GM12878 (cell line): ENCODE measurements around the gene BLOC1S5. TPM values are rescaled to one million over a fixed set of nuclear protein-coding genes. Genes with fewer than 3 reads are reported as not detected.

Source experiments
- ATAC-seq: fragments of 200-7000 bp; cut with Tn5 transposase; 3 replicates; pipeline ENCODE4 v1.9.1; 2020; ENCODE audit warnings: mild to moderate bottlenecking, moderate library complexity
- BruUV-seq: library from RNA; stranded (reverse); fragments of 400-500 nt; replicated peaks from 2 replicates; lab custom pipeline; 2021; lab: Mats Ljungman, UMichigan
- CTCF ChIA-PET: fragments of 300-600 bp; sonication (Branson Sonifier 250); formaldehyde crosslinking; extraction: SDS; loops from one replicate; lab custom pipeline; 2021; ENCODE audit warnings: inconsistent platforms; lab: Yijun Ruan, JAX
- POLR2A ChIA-PET: fragments of 350-600 bp; formaldehyde crosslinking; extraction: SDS; loops from one replicate; lab custom pipeline; 2021; ENCODE audit warnings: inconsistent platforms; lab: Charles Lee
- RAD21 ChIA-PET: fragments of 300-600 bp; sonication (Branson Sonifier 250); formaldehyde crosslinking; loops from one replicate; lab custom pipeline; 2023; ENCODE audit warnings: antibody characterized with exemption; ENCODE audit not compliant: unreplicated experiment; lab: Charles Lee
- SMC1A ChIA-PET: fragments of 300-600 bp; sonication (Branson Sonifier 250); formaldehyde crosslinking; loops from one replicate; lab custom pipeline; 2023; ENCODE audit not compliant: unreplicated experiment, uncharacterized antibody; lab: Charles Lee
- DNase-seq: peaks from one replicate; pipeline ENCODE4 v3.0.0-alpha.2; 2011; ENCODE audit warnings: low read depth, low spot score
- FAIRE-seq: peaks from 3 replicates; lab custom pipeline; 2011; peaks lifted over from hg19 to GRCh38; lab: Jason Lieb, UNC
- H2AFZ ChIP-seq: 2 replicates; pipeline ENCODE4 v1.6.0; 2011; ENCODE audit warnings: low read depth, low read length, control low read depth; ENCODE audit not compliant: control insufficient read depth
- H3K27ac ChIP-seq: 2 replicates; pipeline ENCODE4 v1.5.1; 2011; ENCODE audit warnings: control low read depth; ENCODE audit not compliant: control insufficient read depth, insufficient read depth
- H3K27me3 ChIP-seq, 2 experiments: replicated peaks in 1 of 2; 2 replicates each; pipeline versions ENCODE4 v1.6.0 to v1.6.1; 2011; ENCODE audit warnings: low read length in 1 of 2; ENCODE audit not compliant: control insufficient read depth in 2 of 2, insufficient read depth in 2 of 2
- H3K36me3 ChIP-seq, 2 experiments: 2 replicates each; pipeline ENCODE4 v1.5.1; 2011; ENCODE audit warnings: low read length in 1 of 2; ENCODE audit not compliant: control insufficient read depth in 2 of 2, insufficient read depth in 2 of 2
- H3K4me1 ChIP-seq: 2 replicates; pipeline ENCODE4 v1.6.1; 2011; ENCODE audit warnings: mild to moderate bottlenecking, low read length, moderate library complexity, mixed read lengths; ENCODE audit not compliant: control insufficient read depth, insufficient read depth
- H3K4me2 ChIP-seq: 2 replicates; pipeline ENCODE4 v1.6.0; 2011; ENCODE audit warnings: control low read depth; ENCODE audit not compliant: control insufficient read depth, insufficient read depth
- H3K4me3 ChIP-seq: fragments of 200-600 bp; sonication (generic); 2 replicates; pipeline ENCODE4 v1.5.1; 2016
- H3K79me2 ChIP-seq: 2 replicates; pipeline ENCODE4 v1.6.0; 2011; ENCODE audit warnings: low read length; ENCODE audit not compliant: control insufficient read depth, insufficient read depth
- H3K9ac ChIP-seq: 2 replicates; pipeline ENCODE4 v1.8.0; 2011; ENCODE audit warnings: low read length, control low read depth, mixed read lengths; ENCODE audit not compliant: control insufficient read depth, insufficient read depth
- H3K9me3 ChIP-seq: replicated peaks from 3 replicates; pipeline ENCODE4 v1.5.1; 2011; ENCODE audit warnings: mild to moderate bottlenecking, low read length; ENCODE audit not compliant: control insufficient read depth, insufficient read depth
- H4K20me1 ChIP-seq: 2 replicates; pipeline ENCODE4 v1.6.0; 2011; ENCODE audit not compliant: control insufficient read depth, insufficient read depth
- CBFB ChIP-seq: IDR thresholded peaks from 2 replicates; pipeline ENCODE4 v1.6.1; 2016; ENCODE audit warnings: antibody characterized with exemption, low read depth
- CBX5 ChIP-seq: sonication (generic); IDR thresholded peaks from 2 replicates; pipeline ENCODE4 v1.6.1; 2016; ENCODE audit warnings: low read depth, moderate library complexity, mild to moderate bottlenecking, inconsistent platforms
- CREM ChIP-seq: IDR thresholded peaks from 2 replicates; pipeline ENCODE4 v1.6.1; 2014; ENCODE audit warnings: antibody characterized with exemption, low read depth
- CTCF ChIP-seq, 3 experiments: IDR thresholded peaks in 2 of 3; conservative IDR thresholded peaks in 1 of 3; 2 replicates each; pipeline ENCODE4 v1.5.1; 2011; ENCODE audit warnings: low read depth in 3 of 3, low read length in 3 of 3, mild to moderate bottlenecking in 3 of 3, control low read depth in 2 of 3, moderate library complexity in 2 of 3, inconsistent platforms in 1 of 3, mixed read lengths in 1 of 3; ENCODE audit not compliant: control insufficient read depth in 2 of 3, insufficient read depth in 1 of 3; ENCODE audit errors: extremely low read depth in 1 of 3
- ETV6 ChIP-seq, 2 experiments: fragments of 450-650 bp in 1 of 2; IDR thresholded peaks in 1 of 2; conservative IDR thresholded peaks in 1 of 2; 2 replicates each; pipeline ENCODE4 v1.6.1; 2014; ENCODE audit warnings: antibody characterized with exemption in 1 of 2, borderline replicate concordance in 1 of 2, low read depth in 1 of 2, mild to moderate bottlenecking in 1 of 2, moderate library complexity in 1 of 2
- FOXK2 ChIP-seq: fragments of 450-650 bp; IDR thresholded peaks from 2 replicates; pipeline ENCODE4 v1.6.1; 2017; ENCODE audit warnings: mild to moderate bottlenecking, moderate library complexity
- HCFC1 ChIP-seq: fragments of 150-350 bp; IDR thresholded peaks from 2 replicates; pipeline ENCODE4 v1.6.1; 2014; ENCODE audit warnings: low read length
- JUND ChIP-seq: IDR thresholded peaks from 2 replicates; pipeline ENCODE4 v1.6.1; 2012; ENCODE audit warnings: low read depth, mild to moderate bottlenecking, low read length, improper control_type of control experiment, moderate library complexity
- MYB ChIP-seq: fragments of 150-350 bp; IDR thresholded peaks from 2 replicates; pipeline ENCODE4 v1.6.1; 2014; ENCODE audit warnings: mild to moderate bottlenecking, low read depth, low read length, borderline replicate concordance
- NBN ChIP-seq: fragments of 450-650 bp; IDR thresholded peaks from 2 replicates; pipeline ENCODE4 v1.6.1; 2016
- NFIC ChIP-seq: IDR thresholded peaks from 2 replicates; pipeline ENCODE4 v1.6.1; 2012; ENCODE audit warnings: low read depth, mild to moderate bottlenecking, inconsistent platforms, low read length, moderate library complexity
- NR2F1 ChIP-seq: fragments of 450-650 bp; conservative IDR thresholded peaks from 2 replicates; pipeline ENCODE4 v1.6.1; 2017; ENCODE audit warnings: mild to moderate bottlenecking
- PAX5 ChIP-seq: IDR thresholded peaks from 2 replicates; pipeline ENCODE4 v1.6.1; 2011; ENCODE audit warnings: low read depth, low read length, borderline replicate concordance
- POLR2A ChIP-seq: IDR thresholded peaks from 2 replicates; pipeline ENCODE4 v1.6.1; 2011; ENCODE audit warnings: low read depth, mild to moderate bottlenecking, low read length
- RCOR1 ChIP-seq: conservative IDR thresholded peaks from 2 replicates; pipeline ENCODE4 v1.6.1; 2012; ENCODE audit warnings: low read depth, low read length, improper control_type of control experiment
- RELA ChIP-seq: fragments of 450-650 bp; IDR thresholded peaks from 2 replicates; pipeline ENCODE4 v1.8.0; 2014; ENCODE audit warnings: borderline replicate concordance; ENCODE audit not compliant: partially characterized antibody
- TCF3 ChIP-seq: IDR thresholded peaks from 2 replicates; pipeline ENCODE4 v1.6.1; 2012; ENCODE audit warnings: low read depth, mild to moderate bottlenecking, low read length, borderline replicate concordance; ENCODE audit not compliant: insufficient read depth
- USF1 ChIP-seq: IDR thresholded peaks from 2 replicates; pipeline ENCODE4 v1.6.1; 2011; ENCODE audit warnings: borderline replicate concordance, low read depth, mild to moderate bottlenecking, moderate library complexity, mixed read lengths, low read length; ENCODE audit not compliant: insufficient read depth; ENCODE audit errors: extremely low read length
- WGBS: methylation state at CpG from one replicate; pipeline ENCODE4 v1.1.6; 2016; ENCODE audit warnings: low lambda C conversion rate; ENCODE audit not compliant: insufficient replicate concordance, insufficient coverage; ENCODE audit errors: missing lambda C conversion rate; 5-methylcytosine and 5-hydroxymethylcytosine counted together
- in situ Hi-C: fragments of 300-500 bp; cut with MboI; formaldehyde crosslinking; loops from 9 replicates; pipeline ENCODE4 v1.14.3; 2018; ENCODE audit warnings: mixed read lengths
- intact Hi-C: fragments of 100-400 bp; cut with micrococcal nuclease; formaldehyde crosslinking; loops from one replicate; pipeline ENCODE4 v1.14.2; 2022; ENCODE audit not compliant: unreplicated experiment
- polyA plus RNA-seq, 11 experiments: library from polyadenylated mRNA; depleted of rRNA in 4 of 11; unstranded in 6 of 11; stranded (reverse) in 5 of 11; fragments of >200 nt; fragmentation: Nextera tagmentation in 4 of 11; fragmentation: Illumina TruSeq in 1 of 11; extraction: Ambion mirVana in 4 of 11; extraction: Trizol in 1 of 11; gene quantifications; 1 replicate in 1 of 11; 2 replicates in 10 of 11; pipeline versions ENCODE4 v1.2.1 to v1.2.3, GENCODE V29; 2011 to 2016; ENCODE audit warnings: inconsistent platforms in 2 of 11, missing spikeins in 2 of 11, low read depth in 1 of 11
- total RNA-seq, 4 experiments: library from RNA; depleted of rRNA in 3 of 4; stranded (reverse); fragments of >200 nt in 3 of 4; fragmentation: Illumina TruSeq in 1 of 4; extraction: Trizol in 1 of 4; gene quantifications; 2 replicates each; pipeline versions ENCODE4 v1.2.1 to v1.2.3, GENCODE V29; 2013 to 2021
- TF ChIP-seq, protein P1 (sequence below): fragments of 450-650 bp; IDR thresholded peaks from 2 replicates; pipeline ENCODE4 v1.6.1; 2017; ENCODE audit warnings: low read depth, mild to moderate bottlenecking, moderate library complexity

The BLOC1S5 gene
- total and polyA plus RNA-seq, 10 of the 15 experiments (the other 5 are each of a cell fraction or from before 2014, with no cell fraction given): 4.3 to 22.2 (median 16.1) TPM

GRCh38 chr6:8065519-8065911, 1.3 kb upstream of the BLOC1S5 start:
- Histone ChIP-seq H2AFZ (peak overlapping the region; percentile 87), H3K79me2 (peaks cover 11% of the 10 kb centered on the region), H4K20me1 (no peaks in the 10 kb centered on the region), H3K4me2 (peak overlapping the region; percentile 70), H3K9ac (no peak overlapping the region), H3K4me1 (peaks cover 20% of the 10 kb centered on the region), H3K9me3 (no peaks in the 10 kb centered on the region), H3K4me3 (no peak overlapping the region), H3K27ac (peak overlapping the region; percentile 91), H3K36me3 (peaks cover 0 to 3% of the 10 kb centered on the region in 2 experiments; a peak in 1 of 4 replicates), H3K27me3 (no peaks in the 10 kb centered on the region)
- DNase-seq: peak; percentile 46
- no TSS peak for BruUV-seq
- ChIA-PET CTCF (interaction anchor here (0.9 to 3.8 kb wide), 5 partner anchors 13 to 154 kb away, joined by 3 to 20 read pairs (median 4); partner anchors contain the start of gene EEF1E1), SMC1A (interaction anchor here (0.6 to 4.4 kb wide), 9 partner anchors 16 to 351 kb away, joined by 3 to 14 read pairs (median 3); partner anchors contain the start of gene EEF1E1), RAD21 (interaction anchor here (0.8 to 2.7 kb wide), 4 partner anchors 35 to 154 kb away, joined by 3 to 20 read pairs (median 6); partner anchors contain the start of gene EEF1E1), POLR2A (interaction anchor here (3.0 kb wide), 1 partner anchor 37 kb away, joined by 21 read pairs; the partner anchor contains the start of gene EEF1E1)
- in situ Hi-C loops: no loop called here
- intact Hi-C loops: loop anchor here (2.0 kb wide), 2 partner anchors 37 to 153 kb away; partner anchors contain the start of gene EEF1E1
- WGBS: 15% methylated on average over 4 of the region's 4 CpGs
- ATAC-seq: peak; percentile 43
- FAIRE-seq: peak; percentile 44
- TF ChIP-seq TCF3: peak; percentile 92
- 0 out of 2 replicates have a peak, but pooled peaks have one; percentile 34 for TF ChIP-seq POLR2A
- TF ChIP-seq PAX5: 0 out of 2 replicates have a peak, but pooled peaks have one; percentile 22
- TF ChIP-seq, protein P1, sequence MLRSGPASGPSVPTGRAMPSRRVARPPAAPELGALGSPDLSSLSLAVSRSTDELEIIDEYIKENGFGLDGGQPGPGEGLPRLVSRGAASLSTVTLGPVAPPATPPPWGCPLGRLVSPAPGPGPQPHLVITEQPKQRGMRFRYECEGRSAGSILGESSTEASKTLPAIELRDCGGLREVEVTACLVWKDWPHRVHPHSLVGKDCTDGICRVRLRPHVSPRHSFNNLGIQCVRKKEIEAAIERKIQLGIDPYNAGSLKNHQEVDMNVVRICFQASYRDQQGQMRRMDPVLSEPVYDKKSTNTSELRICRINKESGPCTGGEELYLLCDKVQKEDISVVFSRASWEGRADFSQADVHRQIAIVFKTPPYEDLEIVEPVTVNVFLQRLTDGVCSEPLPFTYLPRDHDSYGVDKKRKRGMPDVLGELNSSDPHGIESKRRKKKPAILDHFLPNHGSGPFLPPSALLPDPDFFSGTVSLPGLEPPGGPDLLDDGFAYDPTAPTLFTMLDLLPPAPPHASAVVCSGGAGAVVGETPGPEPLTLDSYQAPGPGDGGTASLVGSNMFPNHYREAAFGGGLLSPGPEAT: 0 out of 2 replicates have a peak, but pooled peaks have one; percentile 12
- TF ChIP-seq ETV6 (conservative IDR thresholded peaks at IDR 0.05 in 1 of 2, IDR thresholded peaks at IDR 0.05 in 1 of 2; ENCODE audit: borderline replicate concordance in 1 of 2, low read depth in 1 of 2): no peak
- peak; percentile 44; the same call in 1 of the 2 replicates for TF ChIP-seq NBN
- TF ChIP-seq RCOR1: 0 out of 2 replicates have a peak, but pooled peaks have one; percentile 33
- TF ChIP-seq CBX5: no peak
- no peak for TF ChIP-seq HCFC1
- TF ChIP-seq NR2F1: peak; percentile 44; the same call in 1 of the 2 replicates
- TF ChIP-seq CREM: peak; percentile 82; the same call in 1 of the 2 replicates
- TF ChIP-seq NFIC: peak; percentile 82
- no peak for TF ChIP-seq RELA
- TF ChIP-seq FOXK2: no peak
- no peak for TF ChIP-seq MYB
- TF ChIP-seq JUND: peak; percentile 65
- TF ChIP-seq CBFB: no peak
- TF ChIP-seq USF1: no peak
- no peak for TF ChIP-seq CTCF (IDR thresholded peaks at IDR 0.05 in 2 of 3, conservative IDR thresholded peaks at IDR 0.05 in 1 of 3; ENCODE audit: control insufficient read depth in 2 of 3, extremely low read depth in 1 of 3, insufficient read depth in 1 of 3, low read depth in 3 of 3, low read length in 3 of 3)
